IPS DF 6.9 (cell line): ENCODE results near the gene DYNLT4.

ENCODE experiments used
- DNase-seq: peaks from one replicate; pipeline ENCODE4 v3.0.0-alpha.2; 2013; ENCODE audit warnings: low read depth, low spot score
- H3K27ac ChIP-seq: one replicate; pipeline ENCODE4 v1.5.1; 2013; ENCODE audit warnings: low read length, control low read depth
- H3K27me3 ChIP-seq: 2 replicates; pipeline ENCODE4 v1.6.1; 2013; ENCODE audit warnings: mild to moderate bottlenecking, low read length; ENCODE audit not compliant: control insufficient read depth, insufficient read depth
- H3K36me3 ChIP-seq: 2 replicates; pipeline ENCODE4 v1.6.1; 2013; ENCODE audit warnings: low read length; ENCODE audit not compliant: control insufficient read depth, insufficient read depth
- H3K4me1 ChIP-seq: 2 replicates; pipeline ENCODE4 v1.6.1; 2013; ENCODE audit warnings: low read length; ENCODE audit not compliant: control insufficient read depth, insufficient read depth
- H3K4me3 ChIP-seq: 2 replicates; pipeline ENCODE4 v1.5.1; 2013; ENCODE audit warnings: mild to moderate bottlenecking, low read length
- H3K9me3 ChIP-seq: 2 replicates; pipeline ENCODE4 v1.6.1; 2013; ENCODE audit warnings: low read length, inconsistent platforms; ENCODE audit not compliant: control insufficient read depth, insufficient read depth
- WGBS: extraction: QIAGEN DNeasy Blood & Tissue Kit; methylation state at CpG from one replicate; pipeline ENCODE4 v1.1.7; 2013; ENCODE audit warnings: mixed read lengths, missing lambda C conversion rate; ENCODE audit not compliant: insufficient read length, insufficient coverage; 5-methylcytosine and 5-hydroxymethylcytosine counted together

The DYNLT4 gene

GRCh38 chr1:44806704-44807363 lies at the start of gene DYNLT4:
DYNLT4 (minus strand) TSS chr1:44807351; CDS start chr1:44806668, 683 bp downstream.
- no peak within 1 kb of the TSS for H3K4me3 ChIP-seq
- no CpG with 5 or more reads among the region's 7 CpGs for WGBS

GRCh38 chr1:44855742-44856141 lies 48.6 kb upstream of the DYNLT4 start:
- H3K4me1 ChIP-seq: no peaks in the 10 kb centered on the region
- WGBS: no CpG with 5 or more reads among the region's 7 CpGs
- no peak overlapping the region for H3K4me3 ChIP-seq
- no peaks in the 10 kb centered on the region for H3K9me3 ChIP-seq
- H3K27ac ChIP-seq: no peak overlapping the region
- H3K27me3 ChIP-seq: no peaks in the 10 kb centered on the region
- H3K36me3 ChIP-seq: no peaks in the 10 kb centered on the region
- DNase-seq: no peak

More at GRCh38 chr1:44806704-44807363, at the start of gene DYNLT4:
- Histone ChIP-seq H3K9me3 (no peaks in the 10 kb centered on the region), H3K4me1 (peaks cover 18% of the 10 kb centered on the region), H3K27me3 (no peaks in the 10 kb centered on the region), H3K36me3 (peaks cover 10% of the 10 kb centered on the region; the same call in 1 of the 2 replicates), H3K27ac (peak within 1 kb of the TSS; percentile 1)
- no peak for DNase-seq

GRCh38 chr1:44854970-44855369 lies 47.8 kb upstream of the DYNLT4 start:
- Histone ChIP-seq H3K4me3 (no peak overlapping the region), H3K27ac (no peak overlapping the region), H3K9me3 (no peaks in the 10 kb centered on the region), H3K27me3 (no peaks in the 10 kb centered on the region), H3K4me1 (no peaks in the 10 kb centered on the region), H3K36me3 (no peaks in the 10 kb centered on the region)
- WGBS: no CpG with 5 or more reads among the region's 1 CpG
- no peak for DNase-seq

- Histone ChIP-seq H3K4me1 (no peaks in the 10 kb centered on the region), H3K27ac (no peak overlapping the region), H3K36me3 (no peaks in the 10 kb centered on the region), H3K4me3 (no peak overlapping the region), H3K27me3 (no peaks in the 10 kb centered on the region), H3K9me3 (no peaks in the 10 kb centered on the region)
- no peak for DNase-seq
- no CpG with 5 or more reads among the region's 6 CpGs for WGBS
Measured at GRCh38 chr1:44853201-44853600, 46.0 kb upstream of the DYNLT4 start.

- Histone ChIP-seq H3K9me3 (no peaks in the 10 kb centered on the region), H3K4me3 (no peak overlapping the region), H3K36me3 (no peaks in the 10 kb centered on the region), H3K27me3 (no peaks in the 10 kb centered on the region), H3K27ac (no peak overlapping the region), H3K4me1 (no peaks in the 10 kb centered on the region)
- no CpG with 5 or more reads among the region's 1 CpG for WGBS
- DNase-seq: no peak
Measured at GRCh38 chr1:44851308-44851707, 44.2 kb upstream of the DYNLT4 start.

- Histone ChIP-seq H3K36me3 (no peaks in the 10 kb centered on the region), H3K4me3 (no peak overlapping the region), H3K27me3 (no peaks in the 10 kb centered on the region), H3K9me3 (no peaks in the 10 kb centered on the region), H3K27ac (no peak overlapping the region), H3K4me1 (no peaks in the 10 kb centered on the region)
- WGBS: no CpG with 5 or more reads among the region's 2 CpGs
- no peak for DNase-seq
Measured at GRCh38 chr1:44849575-44850132, 42.5 kb upstream of the DYNLT4 start.

- Histone ChIP-seq H3K4me3 (no peak overlapping the region), H3K27ac (no peak overlapping the region), H3K9me3 (no peaks in the 10 kb centered on the region), H3K36me3 (no peaks in the 10 kb centered on the region), H3K4me1 (no peaks in the 10 kb centered on the region), H3K27me3 (no peaks in the 10 kb centered on the region)
- WGBS: no CpG with 5 or more reads among the region's 7 CpGs
- no peak for DNase-seq
Measured at GRCh38 chr1:44848456-44849181, 41.5 kb upstream of the DYNLT4 start.

- H3K9me3 ChIP-seq: no peaks in the 10 kb centered on the region
- no peaks in the 10 kb centered on the region for H3K36me3 ChIP-seq
- no CpG with 5 or more reads among the region's 1 CpG for WGBS
- no peaks in the 10 kb centered on the region for H3K4me1 ChIP-seq
- no peak for DNase-seq
- H3K27ac ChIP-seq: no peak overlapping the region
- no peaks in the 10 kb centered on the region for H3K27me3 ChIP-seq
- H3K4me3 ChIP-seq: no peak overlapping the region
Measured at GRCh38 chr1:44847845-44848244, 40.7 kb upstream of the DYNLT4 start.

GRCh38 chr1:44846985-44847384 lies 39.8 kb upstream of the DYNLT4 start:
- H3K27ac ChIP-seq: no peak overlapping the region
- WGBS: no CpG with 5 or more reads among the region's 1 CpG
- no peak for DNase-seq
- no peaks in the 10 kb centered on the region for H3K27me3 ChIP-seq
- H3K4me1 ChIP-seq: no peaks in the 10 kb centered on the region
- no peak overlapping the region for H3K4me3 ChIP-seq
- no peaks in the 10 kb centered on the region for H3K9me3 ChIP-seq
- H3K36me3 ChIP-seq: no peaks in the 10 kb centered on the region

GRCh38 chr1:44842862-44843655 lies 35.9 kb upstream of the DYNLT4 start, which contains the start of gene PTCH2:
PTCH2 (minus strand) TSS chr1:44843253; CDS start chr1:44842932, 321 bp downstream.
- DNase-seq: no peak
- no peaks in the 10 kb centered on the region for H3K4me1 ChIP-seq
- no peak within 1 kb of the TSS for H3K27ac ChIP-seq
- H3K9me3 ChIP-seq: no peaks in the 10 kb centered on the region
- no CpG with 5 or more reads among the region's 72 CpGs for WGBS
- peak within 1 kb of the TSS; percentile 78; the same call in 1 of the 2 replicates for H3K4me3 ChIP-seq
- no peaks in the 10 kb centered on the region for H3K36me3 ChIP-seq
- no peaks in the 10 kb centered on the region for H3K27me3 ChIP-seq
